Spinal cord (tissue), 10 donors: ENCODE measurements around the gene ITGAV. TPM values are rescaled to one million over a fixed set of nuclear protein-coding genes. Genes with fewer than 3 reads are reported as not detected.

Source experiments
- DNase-seq, 6 donors: peaks; one replicate each; pipeline versions ENCODE4 v3.0.0 to v3.0.0-alpha.2; 2013 to 2015; ENCODE audit warnings: low spot score in 6 of 6, low read depth in 4 of 6
- H3K27ac ChIP-seq: one replicate; pipeline ENCODE4 v1.5.1; 2013; ENCODE audit warnings: low read depth, low read length, control low read depth
- H3K27me3 ChIP-seq: one replicate; pipeline ENCODE4 v1.6.1; 2013; ENCODE audit warnings: low read length; ENCODE audit not compliant: control insufficient read depth, insufficient read depth
- H3K36me3 ChIP-seq: one replicate; pipeline ENCODE4 v1.6.1; 2013; ENCODE audit warnings: low read length; ENCODE audit not compliant: control insufficient read depth, insufficient read depth
- H3K4me1 ChIP-seq: one replicate; pipeline ENCODE4 v1.6.1; 2013; ENCODE audit warnings: low read length; ENCODE audit not compliant: control insufficient read depth, insufficient read depth
- H3K4me3 ChIP-seq: one replicate; pipeline ENCODE4 v1.5.1; 2013; ENCODE audit warnings: low read depth, low read length, control low read depth
- H3K9me3 ChIP-seq: one replicate; pipeline ENCODE4 v1.6.1; 2013; ENCODE audit warnings: low read length; ENCODE audit not compliant: control insufficient read depth, insufficient read depth
- WGBS: methylation state at CpG from one replicate; pipeline ENCODE4 v1.1.5; 2013; ENCODE audit warnings: missing lambda C conversion rate; ENCODE audit not compliant: insufficient coverage; 5-methylcytosine and 5-hydroxymethylcytosine counted together
- polyA plus RNA-seq, 2 donors: library from polyadenylated mRNA; unstranded; fragments of 120-200 nt; gene quantifications; one replicate each; pipeline ENCODE4 v1.2.1, GENCODE V29; 2013; ENCODE audit not compliant: insufficient read length in 2 of 2
- total RNA-seq, 2 donors: library from RNA; depleted of rRNA in 1 of 2; stranded (reverse); fragments of 120-200 nt in 1 of 2; fragments of >200 nt in 1 of 2; gene quantifications; one replicate each; pipeline versions ENCODE4 v1.2.3 to v1.2.4, GENCODE V29; 2013 to 2014
- donor health status: healthy.

Gene ITGAV
- total and polyA plus RNA-seq, 4 donors, result 42.8 to 146 (median 99.2) TPM

- no peak for DNase-seq
- no peak overlapping the region for H3K27ac ChIP-seq
- H3K36me3 ChIP-seq, result no peaks in the 10 kb centered on the region
- 67% methylated on average over 1 of the region's 1 CpG for WGBS
- H3K9me3 ChIP-seq, result no peaks in the 10 kb centered on the region
- H3K4me1 ChIP-seq, result no peaks in the 10 kb centered on the region
- no peaks in the 10 kb centered on the region for H3K27me3 ChIP-seq
- H3K4me3 ChIP-seq, result no peak overlapping the region
These were observed 27.9 kb downstream of the ITGAV start for GRCh38 chr2:186617771-186618170.

GRCh38 chr2:186618696-186619095 is 28.8 kb downstream of the ITGAV start:
- no peak overlapping the region for H3K4me3 ChIP-seq
- no peaks in the 10 kb centered on the region for H3K27me3 ChIP-seq
- peak in 1 of 6 donors; percentile 87 for DNase-seq
- WGBS, result no CpG with 5 or more reads among the region's 1 CpG
- H3K4me1 ChIP-seq, result no peaks in the 10 kb centered on the region
- H3K36me3 ChIP-seq, result peaks cover 3% of the 10 kb centered on the region
- H3K27ac ChIP-seq, result no peak overlapping the region
- H3K9me3 ChIP-seq, result no peaks in the 10 kb centered on the region

GRCh38 chr2:186623084-186623483 is 33.2 kb downstream of the ITGAV start:
- WGBS, result 84% methylated on average over 2 of the region's 2 CpGs
- Histone ChIP-seq H3K27ac (no peak overlapping the region), H3K4me3 (no peak overlapping the region), H3K27me3 (no peaks in the 10 kb centered on the region), H3K4me1 (no peaks in the 10 kb centered on the region), H3K36me3 (peaks cover 3% of the 10 kb centered on the region), H3K9me3 (no peaks in the 10 kb centered on the region)
- no peak for DNase-seq

- DNase-seq, result no peak
- H3K9me3 ChIP-seq, result no peaks in the 10 kb centered on the region
- no peak overlapping the region for H3K4me3 ChIP-seq
- WGBS, result no CpG with 5 or more reads among the region's 3 CpGs
- H3K27me3 ChIP-seq, result no peaks in the 10 kb centered on the region
- H3K36me3 ChIP-seq, result peaks cover 3% of the 10 kb centered on the region
- no peaks in the 10 kb centered on the region for H3K4me1 ChIP-seq
- no peak overlapping the region for H3K27ac ChIP-seq
These were observed 34.4 kb downstream of the ITGAV start for GRCh38 chr2:186624276-186624675.

- H3K27ac ChIP-seq, result no peak overlapping the region
- no peaks in the 10 kb centered on the region for H3K9me3 ChIP-seq
- WGBS, result no CpG with 5 or more reads among the region's 1 CpG
- H3K4me1 ChIP-seq, result no peaks in the 10 kb centered on the region
- no peaks in the 10 kb centered on the region for H3K27me3 ChIP-seq
- H3K4me3 ChIP-seq, result no peak overlapping the region
- H3K36me3 ChIP-seq, result no peaks in the 10 kb centered on the region
- no peak for DNase-seq
These were observed 39.6 kb downstream of the ITGAV start for GRCh38 chr2:186629250-186629996.

GRCh38 chr2:186632417-186632816 is 42.6 kb downstream of the ITGAV start:
- peaks cover 3% of the 10 kb centered on the region for H3K36me3 ChIP-seq
- DNase-seq, result no peak
- H3K27ac ChIP-seq, result no peak overlapping the region
- no peaks in the 10 kb centered on the region for H3K4me1 ChIP-seq
- H3K9me3 ChIP-seq, result no peaks in the 10 kb centered on the region
- no CpG with 5 or more reads among the region's 2 CpGs for WGBS
- H3K27me3 ChIP-seq, result no peaks in the 10 kb centered on the region
- H3K4me3 ChIP-seq, result no peak overlapping the region

- Histone ChIP-seq H3K4me3 (no peak overlapping the region), H3K9me3 (no peaks in the 10 kb centered on the region), H3K4me1 (no peaks in the 10 kb centered on the region), H3K27ac (no peak overlapping the region), H3K27me3 (no peaks in the 10 kb centered on the region), H3K36me3 (peaks cover 3% of the 10 kb centered on the region)
- DNase-seq, result no peak
These were observed 44.8 kb downstream of the ITGAV start for GRCh38 chr2:186634701-186635100.

- no peak overlapping the region for H3K27ac ChIP-seq
- DNase-seq, result no peak
- WGBS, result 100% methylated on average over 1 of the region's 11 CpGs
- H3K4me3 ChIP-seq, result no peak overlapping the region
- peaks cover 3% of the 10 kb centered on the region for H3K36me3 ChIP-seq
- H3K9me3 ChIP-seq, result no peaks in the 10 kb centered on the region
- no peaks in the 10 kb centered on the region for H3K4me1 ChIP-seq
- H3K27me3 ChIP-seq, result no peaks in the 10 kb centered on the region
These were observed 47.1 kb downstream of the ITGAV start for GRCh38 chr2:186636800-186637496.

- Histone ChIP-seq H3K27me3 (no peaks in the 10 kb centered on the region), H3K9me3 (no peaks in the 10 kb centered on the region), H3K36me3 (peaks cover 5% of the 10 kb centered on the region), H3K4me1 (no peaks in the 10 kb centered on the region), H3K4me3 (no peak overlapping the region), H3K27ac (no peak overlapping the region)
- no peak for DNase-seq
These were observed 47.6 kb downstream of the ITGAV start for GRCh38 chr2:186637497-186637800.

- Histone ChIP-seq H3K27me3 (no peaks in the 10 kb centered on the region), H3K36me3 (peaks cover 7% of the 10 kb centered on the region), H3K4me3 (no peak overlapping the region), H3K27ac (no peak overlapping the region), H3K4me1 (no peaks in the 10 kb centered on the region), H3K9me3 (no peaks in the 10 kb centered on the region)
- no peak for DNase-seq
These were observed 50.1 kb downstream of the ITGAV start for GRCh38 chr2:186639939-186640338.
